Measurements from ENCODE around the gene NUP188.
A peak's percentile ranks its signal among the peaks of the same experiment; 100 is the strongest.
"Not testable (repeated sequence)": the region's sequence is repeated elsewhere in the genome, so short reads cannot be mapped to it uniquely, and the experiment has no call there.

The NUP188 gene

GRCh38 chr9:128946571-128947276 is 775 bp upstream of the NUP188 start:
- peak in 1 of 2 donors; percentile 10 for DNase-seq

- DNase-seq: no peak
Observed at GRCh38 chr9:128947277-128947526, 297 bp upstream of the NUP188 start.

- not testable (repeated sequence) for DNase-seq
Observed at GRCh38 chr9:128961403-128961802, 13.9 kb downstream of the NUP188 start.

GRCh38 chr9:128969491-128969890 is 22.0 kb downstream of the NUP188 start:
- no peak for DNase-seq

GRCh38 chr9:128972956-128973355 is 25.5 kb downstream of the NUP188 start:
- no peak for DNase-seq

- DNase-seq: no peak
Observed at GRCh38 chr9:128979111-128979510, 31.6 kb downstream of the NUP188 start.

- DNase-seq: no peak
Observed at GRCh38 chr9:128983536-128983935, 36.0 kb downstream of the NUP188 start.

- no peak for DNase-seq
Observed at GRCh38 chr9:128986671-128987070, 39.2 kb downstream of the NUP188 start.

- no peak for DNase-seq
Observed at GRCh38 chr9:128987805-128988204, 40.3 kb downstream of the NUP188 start.

GRCh38 chr9:128992995-128993394 is 45.5 kb downstream of the NUP188 start:
- no peak for DNase-seq

- no peak for DNase-seq
Observed at GRCh38 chr9:128995791-128996190, 48.3 kb downstream of the NUP188 start.

- no peak for DNase-seq
Observed at GRCh38 chr9:128998462-128998861, 51.0 kb downstream of the NUP188 start.

GRCh38 chr9:128999581-129000206 is 52.2 kb downstream of the NUP188 start:
- DNase-seq: no peak

GRCh38 chr9:129001504-129002325 is 54.2 kb downstream of the NUP188 start:
- DNase-seq: no peak

- no peak for DNase-seq
Observed at GRCh38 chr9:129002992-129003391, 55.5 kb downstream of the NUP188 start.

GRCh38 chr9:129004173-129004572 is 56.7 kb downstream of the NUP188 start:
- not testable (repeated sequence) for DNase-seq

GRCh38 chr9:129005336-129005997 is 58.0 kb downstream of the NUP188 start:
- no peak for DNase-seq

GRCh38 chr9:129006328-129007034 is 59.0 kb downstream of the NUP188 start:
- DNase-seq: peak; percentile 26 to 67

GRCh38 chr9:129007035-129007765 is 59.7 kb downstream of the NUP188 start:
- no peak for DNase-seq

- DNase-seq: no peak
Observed at GRCh38 chr9:129007766-129008468, 60.4 kb downstream of the NUP188 start.

- DNase-seq: no peak
Observed at GRCh38 chr9:129008469-129008965, 61.0 kb downstream of the NUP188 start.

Measured in inflammatory macrophage treated with lipopolysaccharide for 1 hour (primary cell).